GM18508 (cell line): ENCODE data around the gene DDX4.

Experiments
- ATAC-seq: cut with Tn5 transposase; IDR thresholded peaks from one replicate; pipeline ENCODE4 v1.9.1; 2021; ENCODE audit warnings: moderate number of reproducible peaks; ENCODE audit not compliant: insufficient read depth, unreplicated experiment

The DDX4 gene

DNA sequence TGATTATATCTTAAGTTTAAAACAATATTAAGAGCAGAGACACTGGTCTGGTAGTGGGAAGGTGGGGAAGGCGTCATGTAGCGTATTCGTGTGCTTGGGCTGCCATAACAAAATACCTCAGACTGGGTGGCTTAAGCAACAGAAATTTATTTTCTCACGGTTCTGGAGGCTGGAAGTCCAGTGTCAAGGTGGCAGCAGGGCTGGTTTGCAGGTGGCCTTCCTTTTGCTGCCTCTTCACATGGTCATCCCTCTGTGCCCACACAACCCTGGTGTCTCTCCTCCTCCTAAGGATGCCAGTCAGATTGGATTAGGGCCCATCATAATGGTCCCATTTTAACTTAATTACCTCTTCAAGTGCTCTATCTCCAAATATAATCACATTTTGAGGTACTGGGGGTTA lies 122.8 kb downstream of the DDX4 start:
- no peak for ATAC-seq

DNA sequence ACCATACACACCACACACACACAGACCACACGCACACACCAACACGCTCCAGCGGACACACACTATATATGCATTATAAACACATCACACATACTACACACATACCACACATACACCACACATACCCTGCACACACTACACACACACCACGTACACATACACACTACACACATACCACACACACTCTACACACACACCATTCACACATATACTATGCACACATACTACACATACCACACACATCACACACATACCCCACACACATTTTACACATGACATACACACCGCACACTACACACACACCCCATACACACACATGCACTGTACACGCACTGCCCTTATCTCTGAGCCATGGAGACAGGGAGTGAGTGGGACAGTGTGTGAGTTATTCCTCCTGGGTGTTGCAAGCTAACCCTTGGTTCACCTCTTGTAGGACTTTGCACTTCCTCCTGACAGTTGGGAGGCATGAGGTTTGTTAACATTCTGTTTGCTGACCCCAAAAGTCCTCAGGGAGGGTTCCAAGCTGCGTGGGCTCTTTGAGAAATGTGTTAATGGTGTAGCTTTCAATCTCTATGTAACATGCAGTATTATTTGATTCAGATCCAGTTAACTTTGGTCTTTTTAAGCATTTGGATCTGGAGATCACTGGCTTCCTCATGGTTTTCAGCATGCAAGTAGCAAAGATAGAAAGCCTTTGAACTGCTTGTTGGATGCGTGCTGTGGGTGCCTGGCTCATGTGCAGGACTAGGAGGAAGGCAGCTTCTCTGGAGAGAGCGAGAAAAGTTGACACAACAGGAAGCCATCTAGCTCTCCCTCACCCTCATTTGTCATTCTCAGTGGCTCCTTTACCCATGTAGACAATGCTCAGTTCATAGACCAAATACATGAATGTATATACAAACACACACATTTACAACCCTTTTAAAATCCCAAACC lies 127.0 kb downstream of the DDX4 start:
- ATAC-seq, result no peak

DNA sequence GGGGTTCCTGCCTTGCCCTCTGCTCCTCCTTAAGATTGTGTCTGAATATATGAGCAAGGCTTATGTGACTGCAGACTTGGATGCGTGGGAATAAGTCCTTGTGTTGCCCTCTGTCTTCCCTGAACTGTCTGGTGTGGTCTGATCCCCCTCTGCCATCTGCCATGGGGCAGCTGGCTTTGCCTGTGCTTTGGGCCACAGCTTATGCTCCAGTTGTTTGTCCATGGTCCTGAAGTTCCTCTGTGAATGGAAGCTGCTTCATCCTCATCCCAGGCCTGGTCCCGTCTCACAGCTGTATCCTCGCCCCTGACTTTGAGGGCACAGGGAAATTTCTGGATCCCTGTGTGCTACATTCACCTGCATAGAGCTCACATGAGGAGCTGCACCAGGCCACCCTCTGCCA lies 128.0 kb downstream of the DDX4 start:
- no peak for ATAC-seq

DNA sequence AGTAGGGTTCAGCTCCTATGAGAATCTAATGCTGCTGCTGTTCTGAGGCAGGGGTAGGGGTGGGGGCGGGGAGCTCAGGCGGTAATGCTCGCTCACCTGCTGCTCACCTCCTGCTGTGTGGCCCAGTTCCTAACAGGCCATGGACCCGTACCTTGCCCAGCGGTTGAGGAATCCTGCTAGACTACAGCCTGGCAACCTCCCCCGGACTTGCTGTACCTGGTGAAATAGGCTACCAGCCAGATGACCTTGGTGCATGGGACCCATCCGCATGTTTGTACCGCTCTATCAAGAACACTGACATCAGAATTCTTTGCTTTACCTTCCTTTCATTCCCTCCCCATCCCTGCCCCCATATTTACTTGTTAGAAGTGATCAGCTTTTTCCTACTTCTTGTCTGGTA lies 128.6 kb downstream of the DDX4 start:
- ATAC-seq, result no peak
